Hepatocyte (in vitro differentiated cells): ENCODE data around the gene CASR. TPM values are rescaled to one million over a fixed set of nuclear protein-coding genes. Genes with fewer than 3 reads are reported as not detected.

ENCODE experiments used
- DNase-seq: peaks from one replicate; pipeline ENCODE4 v3.0.0-alpha.2; 2016; ENCODE audit warnings: low spot score
- H2AFZ ChIP-seq: fragments of 200-600 bp; sonication (generic); 2 replicates; pipeline ENCODE4 v1.6.0; 2016; ENCODE audit warnings: antibody characterized with exemption, mild to moderate bottlenecking
- H3K27ac ChIP-seq: fragments of 200-600 bp; sonication (generic); 2 replicates; pipeline ENCODE4 v1.5.1; 2016; ENCODE audit warnings: mild to moderate bottlenecking
- H3K27me3 ChIP-seq: fragments of 200-600 bp; sonication (generic); 2 replicates; pipeline ENCODE4 v1.6.1; 2016
- H3K36me3 ChIP-seq: fragments of 200-600 bp; sonication (generic); replicated peaks from 2 replicates; pipeline ENCODE4 v1.5.1; 2016; ENCODE audit warnings: low read depth; ENCODE audit not compliant: insufficient read depth
- H3K4me1 ChIP-seq: fragments of 200-600 bp; sonication (generic); 2 replicates; pipeline ENCODE4 v1.5.1; 2016; ENCODE audit warnings: mild to moderate bottlenecking, moderate library complexity; ENCODE audit not compliant: insufficient read depth
- H3K4me2 ChIP-seq: fragments of 200-600 bp; sonication (generic); 2 replicates; pipeline ENCODE4 v1.6.0; 2016
- H3K4me3 ChIP-seq: fragments of 200-600 bp; sonication (generic); 2 replicates; pipeline ENCODE4 v1.5.1; 2016; ENCODE audit warnings: mild to moderate bottlenecking
- H3K79me2 ChIP-seq: fragments of 200-600 bp; sonication (generic); 2 replicates; pipeline ENCODE4 v1.6.0; 2017; ENCODE audit warnings: mild to moderate bottlenecking
- H3K9me2 ChIP-seq: fragments of 200-600 bp; sonication (generic); replicated peaks from 2 replicates; pipeline ENCODE4 v1.6.0; 2017; ENCODE audit warnings: mild to moderate bottlenecking; ENCODE audit not compliant: insufficient read depth
- H3K9me3 ChIP-seq: fragments of 200-600 bp; sonication (generic); 2 replicates; pipeline ENCODE4 v1.5.1; 2016; ENCODE audit warnings: low read depth, mild to moderate bottlenecking
- H4K20me1 ChIP-seq: fragments of 200-600 bp; sonication (generic); 2 replicates; pipeline ENCODE4 v1.6.0; 2016; ENCODE audit warnings: mild to moderate bottlenecking; ENCODE audit not compliant: insufficient read depth, poor library complexity, severe bottlenecking
- EZH2 ChIP-seq: fragments of 200-600 bp; sonication (generic); IDR thresholded peaks from 2 replicates; pipeline ENCODE4 v1.6.1; 2016; ENCODE audit warnings: antibody characterized with exemption, mild to moderate bottlenecking, borderline replicate concordance
- EZH2phosphoT487 ChIP-seq: fragments of 200-600 bp; sonication (generic); IDR thresholded peaks from one replicate; pipeline ENCODE4 v1.6.1; 2018; ENCODE audit warnings: antibody characterized with exemption, mild to moderate bottlenecking, low read depth, moderate library complexity; ENCODE audit not compliant: unreplicated experiment, severe bottlenecking
- WGBS: methylation state at CpG from one replicate; pipeline ENCODE4 v1.1.6; 2016; ENCODE audit warnings: low lambda C conversion rate; ENCODE audit errors: missing lambda C conversion rate; 5-methylcytosine and 5-hydroxymethylcytosine counted together
- polyA plus RNA-seq: library from polyadenylated mRNA; unstranded; fragments of >200 nt; fragmentation: Nextera tagmentation; extraction: Ambion mirVana; gene quantifications from 2 replicates; pipeline ENCODE4 v1.2.1, GENCODE V29; 2016
- total RNA-seq: library from RNA; depleted of rRNA; stranded (reverse); fragments of >200 nt; gene quantifications from 2 replicates; pipeline ENCODE4 v1.2.3, GENCODE V29; 2014
- TF ChIP-seq, protein P1 (sequence below): fragments of 200-600 bp; sonication (generic); IDR thresholded peaks from 2 replicates; pipeline ENCODE4 v1.5.1; 2016; ENCODE audit warnings: antibody characterized with exemption, mild to moderate bottlenecking; ENCODE audit not compliant: poor library complexity

Gene CASR
- total and polyA plus RNA-seq, 2 experiments from 2014 or later: 0.18 to 0.37 TPM

DNA sequence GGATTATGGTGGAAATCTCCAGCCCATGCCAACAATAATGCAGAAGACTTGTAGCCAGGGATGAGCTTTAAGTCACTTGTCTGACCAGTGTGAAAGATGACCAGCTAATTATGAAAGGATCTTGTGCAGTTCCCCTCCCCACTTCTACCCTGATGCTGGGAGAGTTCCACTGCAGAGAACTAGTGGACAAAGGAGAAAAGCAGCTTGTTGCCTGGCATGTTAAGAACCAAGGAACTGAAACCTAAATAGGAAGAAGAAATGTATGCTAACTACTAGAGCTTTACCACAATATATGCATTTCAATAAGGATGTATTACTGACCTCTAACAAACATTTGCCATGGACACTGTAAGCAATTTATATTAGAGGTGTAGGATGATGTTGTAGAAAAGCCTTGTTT, 89.4 kb downstream of the CASR start:
- no peaks in the 10 kb centered on the region for H4K20me1 ChIP-seq
- H3K4me1 ChIP-seq: no peaks in the 10 kb centered on the region
- H3K27me3 ChIP-seq: no peaks in the 10 kb centered on the region
- no peak overlapping the region for H2AFZ ChIP-seq
- no peak overlapping the region for H3K4me2 ChIP-seq
- H3K79me2 ChIP-seq: no peaks in the 10 kb centered on the region
- no peak for DNase-seq
- H3K4me3 ChIP-seq: no peak overlapping the region
- no peaks in the 10 kb centered on the region for H3K9me3 ChIP-seq
- no peaks in the 10 kb centered on the region for H3K36me3 ChIP-seq
- TF ChIP-seq, protein P1, sequence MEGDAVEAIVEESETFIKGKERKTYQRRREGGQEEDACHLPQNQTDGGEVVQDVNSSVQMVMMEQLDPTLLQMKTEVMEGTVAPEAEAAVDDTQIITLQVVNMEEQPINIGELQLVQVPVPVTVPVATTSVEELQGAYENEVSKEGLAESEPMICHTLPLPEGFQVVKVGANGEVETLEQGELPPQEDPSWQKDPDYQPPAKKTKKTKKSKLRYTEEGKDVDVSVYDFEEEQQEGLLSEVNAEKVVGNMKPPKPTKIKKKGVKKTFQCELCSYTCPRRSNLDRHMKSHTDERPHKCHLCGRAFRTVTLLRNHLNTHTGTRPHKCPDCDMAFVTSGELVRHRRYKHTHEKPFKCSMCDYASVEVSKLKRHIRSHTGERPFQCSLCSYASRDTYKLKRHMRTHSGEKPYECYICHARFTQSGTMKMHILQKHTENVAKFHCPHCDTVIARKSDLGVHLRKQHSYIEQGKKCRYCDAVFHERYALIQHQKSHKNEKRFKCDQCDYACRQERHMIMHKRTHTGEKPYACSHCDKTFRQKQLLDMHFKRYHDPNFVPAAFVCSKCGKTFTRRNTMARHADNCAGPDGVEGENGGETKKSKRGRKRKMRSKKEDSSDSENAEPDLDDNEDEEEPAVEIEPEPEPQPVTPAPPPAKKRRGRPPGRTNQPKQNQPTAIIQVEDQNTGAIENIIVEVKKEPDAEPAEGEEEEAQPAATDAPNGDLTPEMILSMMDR: no peak
- TF ChIP-seq EZH2 (no peak), EZH2phosphoT487 (no peak)
- H3K9me2 ChIP-seq: no peaks in the 10 kb centered on the region
- H3K27ac ChIP-seq: no peak overlapping the region

DNA sequence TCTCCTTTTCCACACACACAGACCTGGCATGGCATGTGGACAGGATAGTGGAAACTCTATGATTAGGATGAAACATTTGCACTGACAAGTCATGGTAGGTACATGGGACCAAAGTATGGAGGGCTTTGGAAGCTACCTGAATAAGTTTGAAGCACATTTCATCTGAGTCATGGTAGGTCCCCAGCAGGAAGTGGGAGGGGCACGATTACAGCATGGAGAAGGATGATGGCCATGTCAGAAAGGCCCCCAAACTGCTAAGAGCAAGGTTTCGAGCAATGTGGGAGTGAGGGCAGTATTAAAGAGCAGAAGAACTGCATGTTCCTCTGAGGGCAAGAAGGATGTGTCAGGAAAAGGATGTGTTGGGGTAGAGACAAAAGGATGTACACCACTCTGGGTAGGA, 90.0 kb downstream of the CASR start:
- Histone ChIP-seq H3K79me2 (no peaks in the 10 kb centered on the region), H2AFZ (no peak overlapping the region), H3K4me3 (no peak overlapping the region), H3K27me3 (no peaks in the 10 kb centered on the region), H3K36me3 (no peaks in the 10 kb centered on the region), H3K4me1 (no peaks in the 10 kb centered on the region), H3K9me2 (no peaks in the 10 kb centered on the region), H4K20me1 (no peaks in the 10 kb centered on the region), H3K9me3 (no peaks in the 10 kb centered on the region), H3K27ac (no peak overlapping the region), H3K4me2 (no peak overlapping the region)
- WGBS: 78% methylated on average over 2 of the region's 2 CpGs
- DNase-seq: no peak
- no peak for TF ChIP-seq EZH2phosphoT487
- TF ChIP-seq, protein P1: no peak
- TF ChIP-seq EZH2: no peak

DNA sequence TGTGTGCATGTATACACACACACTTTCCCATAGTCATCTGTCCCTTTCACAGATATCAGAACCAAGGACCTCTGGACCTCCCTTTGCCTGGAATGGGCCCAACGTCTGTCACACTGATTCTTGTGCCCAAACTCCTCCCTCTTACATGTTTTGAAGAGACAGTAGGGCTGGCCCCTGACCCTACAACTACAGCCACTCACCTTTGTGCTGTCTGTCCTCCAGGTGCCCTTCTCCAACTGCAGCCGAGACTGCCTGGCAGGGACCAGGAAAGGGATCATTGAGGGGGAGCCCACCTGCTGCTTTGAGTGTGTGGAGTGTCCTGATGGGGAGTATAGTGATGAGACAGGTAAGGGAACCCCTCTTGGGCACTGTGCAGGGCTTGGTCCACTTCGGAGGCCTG, 98.4 kb downstream of the CASR start:
- TF ChIP-seq, protein P1: no peak
- TF ChIP-seq EZH2phosphoT487: no peak
- TF ChIP-seq EZH2: no peak
- no peak overlapping the region for H3K4me2 ChIP-seq
- H4K20me1 ChIP-seq: no peaks in the 10 kb centered on the region
- H3K9me2 ChIP-seq: no peaks in the 10 kb centered on the region
- H3K9me3 ChIP-seq: no peaks in the 10 kb centered on the region
- no peak for DNase-seq
- H3K4me3 ChIP-seq: no peak overlapping the region
- H3K79me2 ChIP-seq: no peaks in the 10 kb centered on the region
- WGBS: 69% methylated on average over 3 of the region's 3 CpGs
- H3K4me1 ChIP-seq: no peaks in the 10 kb centered on the region
- no peaks in the 10 kb centered on the region for H3K36me3 ChIP-seq
- H2AFZ ChIP-seq: no peak overlapping the region
- H3K27me3 ChIP-seq: no peaks in the 10 kb centered on the region
- H3K27ac ChIP-seq: no peak overlapping the region

DNA sequence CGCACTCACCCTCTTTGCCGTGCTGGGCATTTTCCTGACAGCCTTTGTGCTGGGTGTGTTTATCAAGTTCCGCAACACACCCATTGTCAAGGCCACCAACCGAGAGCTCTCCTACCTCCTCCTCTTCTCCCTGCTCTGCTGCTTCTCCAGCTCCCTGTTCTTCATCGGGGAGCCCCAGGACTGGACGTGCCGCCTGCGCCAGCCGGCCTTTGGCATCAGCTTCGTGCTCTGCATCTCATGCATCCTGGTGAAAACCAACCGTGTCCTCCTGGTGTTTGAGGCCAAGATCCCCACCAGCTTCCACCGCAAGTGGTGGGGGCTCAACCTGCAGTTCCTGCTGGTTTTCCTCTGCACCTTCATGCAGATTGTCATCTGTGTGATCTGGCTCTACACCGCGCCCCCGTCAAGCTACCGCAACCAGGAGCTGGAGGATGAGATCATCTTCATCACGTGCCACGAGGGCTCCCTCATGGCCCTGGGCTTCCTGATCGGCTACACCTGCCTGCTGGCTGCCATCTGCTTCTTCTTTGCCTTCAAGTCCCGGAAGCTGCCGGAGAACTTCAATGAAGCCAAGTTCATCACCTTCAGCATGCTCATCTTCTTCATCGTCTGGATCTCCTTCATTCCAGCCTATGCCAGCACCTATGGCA, 100.5 kb downstream of the CASR start:
- Histone ChIP-seq H3K4me3 (no peak overlapping the region), H3K36me3 (no peaks in the 10 kb centered on the region), H3K4me1 (no peaks in the 10 kb centered on the region), H3K9me2 (no peaks in the 10 kb centered on the region), H3K9me3 (no peaks in the 10 kb centered on the region), H2AFZ (no peak overlapping the region), H4K20me1 (no peaks in the 10 kb centered on the region), H3K27ac (no peak overlapping the region), H3K27me3 (no peaks in the 10 kb centered on the region), H3K79me2 (no peaks in the 10 kb centered on the region), H3K4me2 (no peak overlapping the region)
- TF ChIP-seq, protein P1: no peak
- TF ChIP-seq EZH2phosphoT487: no peak
- no peak for TF ChIP-seq EZH2
- DNase-seq: no peak
- WGBS: 93% methylated on average over 21 of the region's 22 CpGs
